Esophagus muscularis mucosa (tissue), 3 donors: ENCODE data around the gene SH3BP5.

ENCODE experiments used
- CTCF ChIP-seq, 3 experiments: fragments of 200-600 bp in 2 of 3; fragments of 450-650 bp in 1 of 3; sonication (generic) in 2 of 3; IDR thresholded peaks; one replicate each; pipeline ENCODE4 v1.5.1; 2017 to 2019; ENCODE audit warnings: antibody characterized with exemption in 3 of 3, mild to moderate bottlenecking in 2 of 3, moderate library complexity in 1 of 3
- POLR2A ChIP-seq: fragments of 450-650 bp; IDR thresholded peaks from one replicate; pipeline ENCODE4 v1.6.1; 2017; ENCODE audit warnings: antibody characterized with exemption, moderate library complexity, mild to moderate bottlenecking, low read depth

DNA sequence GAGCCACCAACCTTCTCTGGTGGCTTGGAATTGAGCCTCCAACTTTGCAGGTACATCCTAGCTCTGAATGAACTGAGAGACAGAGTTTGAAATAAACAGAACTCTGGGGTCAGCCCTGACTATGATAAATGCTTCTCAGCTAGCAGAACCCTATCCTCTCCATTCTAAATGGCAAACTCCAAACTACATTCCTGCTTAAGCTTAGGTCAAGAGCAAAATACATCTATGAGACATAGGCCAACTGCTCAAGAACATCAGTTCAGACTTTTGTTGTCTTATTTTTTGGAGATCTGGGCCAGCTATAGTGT lies 1.5 kb upstream of the SH3BP5 start:
- TF ChIP-seq CTCF (IDR thresholded peaks at IDR 0.05) (no peak), POLR2A (no peak)
